Aorta (tissue), 5 donors: Measurements from ENCODE around the gene FBXL19. TPM values are rescaled to one million over a fixed set of nuclear protein-coding genes. Genes with fewer than 3 reads are reported as not detected.
A peak's percentile ranks its signal among the peaks of the same experiment; 100 is the strongest.

Experiments used
- ATAC-seq: fragments of 200-7000 bp; cut with Tn5 transposase; one replicate; pipeline ENCODE4 v1.9.1; 2022; ENCODE audit warnings: moderate library complexity; ENCODE audit not compliant: low FRiP score
- DNase-seq, 2 donors: peaks; one replicate each; pipeline ENCODE4 v3.0.0-alpha.2; 2020
- H3K27ac ChIP-seq, 2 donors: one replicate each; pipeline ENCODE4 v1.5.1; 2013; ENCODE audit warnings: low read length in 2 of 2, mild to moderate bottlenecking in 2 of 2, moderate library complexity in 2 of 2, control low read depth in 1 of 2, inconsistent platforms in 1 of 2, low read depth in 1 of 2
- H3K27me3 ChIP-seq, 2 donors: one replicate each; pipeline ENCODE4 v1.6.1; 2013; ENCODE audit warnings: control low read depth in 1 of 2, low read length in 1 of 2, mild to moderate bottlenecking in 1 of 2, moderate library complexity in 1 of 2; ENCODE audit not compliant: insufficient read depth in 2 of 2, control insufficient read depth in 1 of 2
- H3K36me3 ChIP-seq, 2 donors: one replicate each; pipeline ENCODE4 v1.6.1; 2013; ENCODE audit warnings: control low read depth in 1 of 2, low read length in 1 of 2, mild to moderate bottlenecking in 1 of 2; ENCODE audit not compliant: insufficient read depth in 2 of 2, control insufficient read depth in 1 of 2
- H3K4me1 ChIP-seq, 2 donors: one replicate each; pipeline ENCODE4 v1.6.1; 2013; ENCODE audit warnings: low read length in 2 of 2, control low read depth in 1 of 2, mild to moderate bottlenecking in 1 of 2, moderate library complexity in 1 of 2; ENCODE audit not compliant: insufficient read depth in 2 of 2, control insufficient read depth in 1 of 2
- H3K4me3 ChIP-seq, 2 donors: one replicate each; pipeline ENCODE4 v1.5.1; 2013; ENCODE audit warnings: low read length in 2 of 2, control low read depth in 1 of 2, mild to moderate bottlenecking in 1 of 2
- H3K9me3 ChIP-seq: one replicate; pipeline ENCODE4 v1.6.1; 2013; ENCODE audit warnings: mild to moderate bottlenecking, low read length; ENCODE audit not compliant: control insufficient read depth
- WGBS, 2 donors: extraction: QIAGEN DNeasy Blood & Tissue Kit; methylation state at CpG; one replicate each; pipeline ENCODE4 v1.1.7; 2013; 5-methylcytosine and 5-hydroxymethylcytosine counted together
- intact Hi-C, 2 donors: fragments of 100-400 bp; cut with DNase I; formaldehyde crosslinking; loops; one replicate each; pipeline versions ENCODE4 v1.14.2 to v1.15.0; 2022
- polyA plus RNA-seq, 2 donors: library from polyadenylated mRNA; stranded (reverse); fragments of 200-250 nt; gene quantifications; one replicate each; pipeline ENCODE4 v1.2.3, GENCODE V29; 2013
- total RNA-seq, 2 donors: library from RNA; stranded (reverse); fragmentation: NEBNext Ultra II Directional; extraction: Animal tissue kit (Norgen Biotek cat#: 25700); gene quantifications; one replicate each; pipeline ENCODE4 v1.2.1, GENCODE V29; 2021
- donor health status: healthy with polysubstance abuse.
- donor health status: Bipolar disorder and iron deficiency.
- donor health status: DM: no; HTN: no; CAD: no.
- donor health status: DM: no; HTN: no; CAD: no.
- donor health status: DM: yes; HTN: yes; CAD: no.

The FBXL19 gene
- total and polyA plus RNA-seq, 4 donors, result 4.3 to 22.7 (median 13.1) TPM

- Histone ChIP-seq H3K36me3 (peaks cover 0 to 1% of the 10 kb centered on the region in 2 donors), H3K27me3 (no peaks in the 10 kb centered on the region), H3K9me3 (no peaks in the 10 kb centered on the region), H3K4me3 (peak within 1 kb of the TSS; percentile 56 to 80), H3K4me1 (no peaks in the 10 kb centered on the region), H3K27ac (peak within 1 kb of the TSS; percentile 10 to 48)
- ATAC-seq (peak; percentile 91), DNase-seq (peak; percentile 95 to 98)
- WGBS, 2 donors, result 0 to 1% methylated on average over 70 to 97 of the region's 97 CpGs
- intact Hi-C loops, result loop anchor here in 1 of 2 donors (2.0 kb wide), 1 partner anchor 17 kb away; no protein-coding TSS in a partner anchor
Observed at GRCh38 chr16:30893744-30894539, 29.4 kb upstream of the FBXL19 start, which contains the start of gene BCL7C. TSS of gene BCL7C (minus strand) at chr16:30894077. CDS start at chr16:30893944, 133 bp downstream.

DNA sequence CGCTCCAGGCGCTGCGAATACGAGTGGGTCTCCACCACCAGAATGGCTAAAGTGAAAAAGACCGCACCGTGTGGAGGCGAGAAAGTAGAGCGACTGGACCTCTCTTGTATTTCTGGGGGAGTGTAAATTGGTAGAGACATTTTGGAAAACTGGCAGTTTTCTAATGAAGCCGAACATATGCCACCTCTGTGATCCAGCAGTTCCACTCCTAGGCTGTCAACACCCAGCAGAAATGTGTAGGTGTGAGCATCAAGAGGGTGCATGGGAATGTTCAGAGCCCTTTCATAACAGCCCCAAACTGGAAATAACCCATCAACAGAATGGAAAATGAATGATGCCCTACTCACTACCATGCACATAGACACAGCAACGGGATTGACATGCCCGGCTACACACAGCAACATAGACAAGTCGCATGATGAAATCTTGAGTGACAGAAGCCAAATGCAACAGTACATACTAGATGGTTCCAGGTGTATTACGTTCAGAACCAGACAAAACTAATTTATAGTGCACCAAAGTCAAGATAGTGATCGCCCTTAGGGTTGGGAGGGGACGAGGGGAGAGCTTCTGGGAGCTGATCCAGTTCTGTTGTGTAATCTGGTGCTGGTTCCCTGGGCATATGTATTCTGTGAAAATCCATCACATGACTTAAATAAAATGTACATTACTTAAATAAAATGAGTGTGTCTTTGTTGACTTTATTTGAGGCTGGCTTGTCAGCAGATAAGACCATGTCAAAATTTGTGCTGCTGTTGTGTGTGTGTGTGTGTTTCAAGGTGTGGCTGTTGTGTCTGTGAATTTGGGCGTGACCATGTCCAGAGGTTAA, 28.6 kb upstream of the FBXL19 start:
- no peak for DNase-seq
- Histone ChIP-seq H3K27ac (peak overlapping the region in 1 of 2 donors; percentile 45), H3K4me3 (no peak overlapping the region), H3K27me3 (no peaks in the 10 kb centered on the region), H3K4me1 (no peaks in the 10 kb centered on the region), H3K36me3 (no peaks in the 10 kb centered on the region), H3K9me3 (no peaks in the 10 kb centered on the region)
- intact Hi-C loops, result no loop called here
- no peak for ATAC-seq
- WGBS, 2 donors, result 26 to 30% methylated on average over 16 of the region's 16 CpGs

- no peaks in the 10 kb centered on the region for H3K36me3 ChIP-seq
- 54 to 56% methylated on average over 32 of the region's 32 CpGs for WGBS, 2 donors
- H3K4me3 ChIP-seq, result peak overlapping the region in 1 of 2 donors; percentile 10
- no peaks in the 10 kb centered on the region for H3K4me1 ChIP-seq
- ATAC-seq (no peak), DNase-seq (no peak)
- intact Hi-C loops, result loop anchor here in 1 of 2 donors (1.0 kb wide), 1 partner anchor 27 kb away; no protein-coding TSS in a partner anchor
- peak overlapping the region; percentile 46 to 97 for H3K27ac ChIP-seq
- H3K9me3 ChIP-seq, result no peaks in the 10 kb centered on the region
- no peaks in the 10 kb centered on the region for H3K27me3 ChIP-seq
Observed at GRCh38 chr16:30895627-30896260, 27.6 kb upstream of the FBXL19 start.

GRCh38 chr16:30896261-30896888, 27.0 kb upstream of the FBXL19 start, which contains the start of gene CTF1:
TSS of gene CTF1 (plus strand) at chr16:30896614. CDS start at chr16:30896644, 30 bp downstream.
- peak; percentile 86 to 93 for DNase-seq
- ATAC-seq, result peak; percentile 90
- 0 to 4% methylated on average over 27 to 31 of the region's 31 CpGs for WGBS, 2 donors
- Histone ChIP-seq H3K9me3 (no peaks in the 10 kb centered on the region), H3K4me1 (no peaks in the 10 kb centered on the region), H3K27ac (peak within 1 kb of the TSS; percentile 46 to 97), H3K4me3 (peak within 1 kb of the TSS; percentile 12 to 67), H3K36me3 (no peaks in the 10 kb centered on the region), H3K27me3 (no peaks in the 10 kb centered on the region)
- intact Hi-C loops, result loop anchor here in 1 of 2 donors (1.0 kb wide), 1 partner anchor 26 kb away; no protein-coding TSS in a partner anchor

GRCh38 chr16:30896889-30897733, 26.3 kb upstream of the FBXL19 start:
- ATAC-seq, result peak; percentile 81
- no peaks in the 10 kb centered on the region for H3K9me3 ChIP-seq
- H3K4me1 ChIP-seq, result no peaks in the 10 kb centered on the region
- peak overlapping the region; percentile 12 to 67 for H3K4me3 ChIP-seq
- intact Hi-C loops, result loop anchor here in 1 of 2 donors (1.0 kb wide), 1 partner anchor 25 kb away; no protein-coding TSS in a partner anchor
- H3K27me3 ChIP-seq, result no peaks in the 10 kb centered on the region
- DNase-seq, result peak; percentile 96 to 97
- H3K27ac ChIP-seq, result peak overlapping the region; percentile 46 to 97
- WGBS, 2 donors, result 16 to 17% methylated on average over 31 of the region's 31 CpGs
- H3K36me3 ChIP-seq, result no peaks in the 10 kb centered on the region

- intact Hi-C loops, result loop anchor here in 1 of 2 donors (5.0 kb wide), 1 partner anchor 52 kb away; no protein-coding TSS in a partner anchor
- WGBS, 2 donors, result 88 to 93% methylated on average over 2 of the region's 2 CpGs
- DNase-seq (no peak), ATAC-seq (no peak)
- Histone ChIP-seq H3K36me3 (no peaks in the 10 kb centered on the region), H3K9me3 (no peaks in the 10 kb centered on the region), H3K4me3 (no peak overlapping the region), H3K4me1 (no peaks in the 10 kb centered on the region), H3K27me3 (no peaks in the 10 kb centered on the region), H3K27ac (no peak overlapping the region)
Observed at GRCh38 chr16:30899794-30900193, 23.6 kb upstream of the FBXL19 start.

DNA sequence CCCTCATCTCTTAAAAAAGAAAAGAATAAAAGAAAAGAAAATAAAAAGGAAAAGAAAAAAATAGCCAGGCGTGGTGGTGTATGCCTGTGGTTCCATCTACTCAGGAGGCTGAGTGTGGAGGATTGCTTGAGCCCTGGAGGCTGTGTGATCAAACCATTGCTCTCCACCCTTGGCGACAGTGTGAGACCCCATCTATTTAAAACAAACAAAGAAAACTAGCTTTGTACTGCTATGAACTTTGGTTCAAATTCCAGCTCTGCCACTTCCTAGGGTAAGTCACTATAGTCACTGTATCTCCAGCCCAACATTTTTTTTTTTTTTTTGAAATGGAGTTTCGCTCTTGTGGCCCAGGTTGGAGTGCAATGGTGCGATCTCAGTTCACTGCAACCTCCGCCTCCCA, 22.8 kb upstream of the FBXL19 start:
- WGBS, 2 donors, result 97 to 99% methylated on average over 5 of the region's 5 CpGs
- Histone ChIP-seq H3K36me3 (no peaks in the 10 kb centered on the region), H3K27me3 (no peaks in the 10 kb centered on the region), H3K4me1 (no peaks in the 10 kb centered on the region), H3K27ac (no peak overlapping the region), H3K4me3 (no peak overlapping the region), H3K9me3 (no peaks in the 10 kb centered on the region)
- DNase-seq (no peak), ATAC-seq (no peak)
- intact Hi-C loops, result loop anchor here in 1 of 2 donors (5.0 kb wide), 1 partner anchor 53 kb away; no protein-coding TSS in a partner anchor
